Endothelial cell of umbilical vein (primary cell): Measurements from ENCODE around the gene EIF2S2. TPM values are rescaled to one million over a fixed set of nuclear protein-coding genes. Genes with fewer than 3 reads are reported as not detected.

ENCODE experiments used
- BruUV-seq: library from RNA; stranded (reverse); fragments of 400-500 nt; replicated peaks from 2 replicates; lab custom pipeline; 2021; lab: Mats Ljungman, UMichigan
- CTCF ChIA-PET: fragments of 300-600, 350-600 bp; sonication (Branson Sonifier 250); formaldehyde crosslinking; loops from one replicate; lab custom pipeline; 2021; ENCODE audit warnings: antibody characterized with exemption, inconsistent platforms; lab: Charles Lee
- POLR2A ChIA-PET: fragments of 300-600, 350-600 bp; sonication (Branson Sonifier 250); formaldehyde crosslinking; loops from one replicate; lab custom pipeline; 2021; ENCODE audit warnings: antibody characterized with exemption, inconsistent platforms; lab: Charles Lee
- DNase-seq: peaks from one replicate; pipeline ENCODE4 v3.0.0-alpha.2; 2011; ENCODE audit warnings: low read depth, low spot score
- FAIRE-seq: peaks from 2 replicates; lab custom pipeline; 2011; peaks lifted over from hg19 to GRCh38; lab: Jason Lieb, UNC
- H2AFZ ChIP-seq: 2 replicates; pipeline ENCODE4 v1.6.0; 2012; ENCODE audit warnings: low read depth, low read length, control low read depth, inconsistent platforms
- H3K27ac ChIP-seq: 2 replicates; pipeline ENCODE4 v1.5.1; 2011; ENCODE audit warnings: low read depth, mild to moderate bottlenecking, control low read depth, low read length, moderate library complexity; ENCODE audit not compliant: insufficient read depth
- H3K27me3 ChIP-seq, 2 experiments: 2 replicates each; pipeline versions ENCODE4 v1.6.0 to v1.6.1; 2011; ENCODE audit warnings: low read length in 2 of 2, mixed read lengths in 1 of 2; ENCODE audit not compliant: control insufficient read depth in 2 of 2, insufficient read depth in 2 of 2
- H3K36me3 ChIP-seq, 2 experiments: 2 replicates in 1 of 2; 3 replicates in 1 of 2; pipeline ENCODE4 v1.5.1; 2011; ENCODE audit warnings: low read length in 2 of 2, mild to moderate bottlenecking in 1 of 2, moderate library complexity in 1 of 2; ENCODE audit not compliant: control insufficient read depth in 2 of 2, insufficient read depth in 2 of 2; ENCODE audit errors: extremely low read depth in 1 of 2
- H3K4me1 ChIP-seq: 3 replicates; pipeline ENCODE4 v1.5.1; 2011; ENCODE audit warnings: mild to moderate bottlenecking, low read length; ENCODE audit not compliant: control insufficient read depth, insufficient read depth; ENCODE audit errors: extremely low read depth
- H3K4me2 ChIP-seq: 2 replicates; pipeline ENCODE4 v1.6.1; 2011; ENCODE audit warnings: low read length, control low read depth, mixed read lengths; ENCODE audit not compliant: insufficient read depth
- H3K4me3 ChIP-seq, 3 experiments: fragments of 200-600 bp in 1 of 3; sonication (generic), shearing (Covaris generic) in 1 of 3; replicated peaks in 1 of 3; 2 replicates each; pipeline ENCODE4 v1.5.1; 2011 to 2016; ENCODE audit warnings: control low read depth in 3 of 3, low read length in 3 of 3, mild to moderate bottlenecking in 2 of 3, inconsistent platforms in 1 of 3, low read depth in 1 of 3, moderate library complexity in 1 of 3; ENCODE audit not compliant: insufficient read depth in 1 of 3
- H3K79me2 ChIP-seq: 2 replicates; pipeline ENCODE4 v1.6.0; 2012; ENCODE audit warnings: low read length, inconsistent platforms; ENCODE audit not compliant: control insufficient read depth, insufficient read depth
- H3K9ac ChIP-seq: replicated peaks from 2 replicates; pipeline ENCODE3; 2011; ENCODE audit warnings: low read length, control low read depth; ENCODE audit not compliant: insufficient read depth; ENCODE audit errors: extremely low read depth
- H3K9me1 ChIP-seq: replicated peaks from 3 replicates; pipeline ENCODE4 v1.6.0; 2011; ENCODE audit warnings: mild to moderate bottlenecking, low read length; ENCODE audit not compliant: control insufficient read depth, insufficient read depth; ENCODE audit errors: extremely low read depth
- H3K9me3 ChIP-seq: replicated peaks from 2 replicates; pipeline ENCODE4 v1.5.1; 2012; ENCODE audit warnings: low read length, inconsistent platforms; ENCODE audit not compliant: control insufficient read depth, insufficient read depth
- H4K20me1 ChIP-seq: replicated peaks from 2 replicates; pipeline ENCODE3; 2011; ENCODE audit warnings: mild to moderate bottlenecking, low read length; ENCODE audit not compliant: control insufficient read depth, insufficient read depth; ENCODE audit errors: extremely low read depth
- CTCF ChIP-seq, 2 donors: IDR thresholded peaks; 1 replicate in 1 of 2; 2 replicates in 1 of 2; pipeline ENCODE4 v1.5.1; 2011; ENCODE audit warnings: low read length in 2 of 2, mild to moderate bottlenecking in 2 of 2, moderate library complexity in 2 of 2, control low read depth in 1 of 2, inconsistent platforms in 1 of 2, low read depth in 1 of 2; ENCODE audit not compliant: insufficient read depth in 1 of 2; ENCODE audit errors: extremely low read depth in 1 of 2
- EZH2 ChIP-seq: IDR thresholded peaks from 2 replicates; pipeline ENCODE4 v1.6.1; 2012; ENCODE audit warnings: borderline replicate concordance, low read depth, mild to moderate bottlenecking, moderate library complexity, low read length, inconsistent platforms; ENCODE audit not compliant: severe bottlenecking
- FOS ChIP-seq: IDR thresholded peaks from 2 replicates; pipeline ENCODE4 v1.6.1; 2011; ENCODE audit warnings: mild to moderate bottlenecking, low read length, moderate library complexity, borderline replicate concordance; ENCODE audit not compliant: insufficient read depth
- GATA2 ChIP-seq: IDR thresholded peaks from 2 replicates; pipeline ENCODE4 v1.7.0; 2011; ENCODE audit warnings: low read depth, mild to moderate bottlenecking, moderate library complexity, mixed read lengths, low read length; ENCODE audit not compliant: insufficient read length, insufficient read depth
- JUN ChIP-seq: IDR thresholded peaks from 2 replicates; pipeline ENCODE4 v1.6.1; 2011; ENCODE audit warnings: borderline replicate concordance, low read depth; ENCODE audit not compliant: insufficient read length, insufficient read depth
- MAX ChIP-seq: IDR thresholded peaks from 2 replicates; pipeline ENCODE4 v1.6.1; 2011; ENCODE audit not compliant: insufficient read depth, insufficient read length
- MYC ChIP-seq: IDR thresholded peaks from one replicate; pipeline ENCODE4 v1.6.1; 2011; ENCODE audit warnings: mild to moderate bottlenecking, low read depth, low read length
- POLR2A ChIP-seq: IDR thresholded peaks from 2 replicates; pipeline ENCODE4 v1.6.1; 2012; ENCODE audit warnings: low read depth, mild to moderate bottlenecking, control low read depth, low read length
- POLR2AphosphoS5 ChIP-seq: IDR thresholded peaks from 2 replicates; pipeline ENCODE4 v1.6.1; 2012; ENCODE audit warnings: low read depth, mild to moderate bottlenecking, control low read depth, low read length, moderate library complexity; ENCODE audit not compliant: insufficient read depth
- dilution Hi-C: fragments of 300-500 bp; cut with MboI; formaldehyde crosslinking; loops from one replicate; pipeline ENCODE4 v1.15.0; 2019; ENCODE audit warnings: low sequenced_read_pairs; ENCODE audit not compliant: extremely low pct_ligation_motif_present
- intact Hi-C: fragments of 100-400 bp; cut with micrococcal nuclease; formaldehyde crosslinking; loops from one replicate; pipeline ENCODE4 v1.10.0; 2022
- polyA plus RNA-seq, 4 experiments: library from polyadenylated mRNA; depleted of rRNA in 3 of 4; stranded (reverse) in 3 of 4; unstranded in 1 of 4; fragments of >200 nt; gene quantifications; 2 replicates each; pipeline versions ENCODE4 v1.2.1 to v1.2.3, GENCODE V29; 2011 to 2012; ENCODE audit warnings: missing spikeins in 1 of 4
- total RNA-seq: library from RNA; stranded (reverse); gene quantifications from 2 replicates; pipeline ENCODE4 v1.2.3, GENCODE V29; 2021

EIF2S2 gene
- total and polyA plus RNA-seq, 2 donors (not counting 3 experiments of a cell fraction or from before 2014, with no cell fraction given): 38.8 to 99.3 TPM

- intact Hi-C loops: no loop called here
- H3K4me1 ChIP-seq: no peaks in the 10 kb centered on the region
Observed at GRCh38 chr20:34079818-34080217, 32.2 kb downstream of the EIF2S2 start.

GRCh38 chr20:34078540-34078939, 33.5 kb downstream of the EIF2S2 start:
- H2AFZ ChIP-seq: no peak overlapping the region
- H3K27me3 ChIP-seq: no peaks in the 10 kb centered on the region
- no peaks in the 10 kb centered on the region for H3K4me1 ChIP-seq
- BruUV-seq: no TSS peak
- H3K9ac ChIP-seq: no peak overlapping the region
- TF ChIP-seq POLR2A: no peak
- no peak for TF ChIP-seq POLR2AphosphoS5
- no peak for TF ChIP-seq MAX
- TF ChIP-seq FOS: no peak
- TF ChIP-seq MYC: no peak
- no peak for TF ChIP-seq EZH2
- no peak for TF ChIP-seq JUN
- TF ChIP-seq GATA2: no peak
- no peak for TF ChIP-seq CTCF (IDR thresholded peaks at IDR 0.05; ENCODE audit: extremely low read depth in 1 of 2, insufficient read depth in 1 of 2, low read depth in 1 of 2, low read length in 2 of 2)
- CTCF ChIA-PET: interaction anchor here (1.3 kb wide), 1 partner anchor 216 kb away, joined by 5 read pairs; no protein-coding TSS in a partner anchor
- no peak overlapping the region for H3K27ac ChIP-seq
- H3K4me2 ChIP-seq: no peak overlapping the region
- no peak for FAIRE-seq
- peaks cover 3 to 43% of the 10 kb centered on the region in 2 experiments for H3K36me3 ChIP-seq
- DNase-seq: no peak
- H3K9me1 ChIP-seq: no peaks in the 10 kb centered on the region
- peaks cover 3% of the 10 kb centered on the region for H3K79me2 ChIP-seq
- intact Hi-C loops (no loop called here), dilution Hi-C loops (no loop called here)
- POLR2A ChIA-PET: no interaction called here
- H3K9me3 ChIP-seq: no peaks in the 10 kb centered on the region
- no peaks in the 10 kb centered on the region for H4K20me1 ChIP-seq
- no peak overlapping the region for H3K4me3 ChIP-seq

More at GRCh38 chr20:34079818-34080217, 32.2 kb downstream of the EIF2S2 start:
- H3K4me3 ChIP-seq: no peak overlapping the region
- no TSS peak for BruUV-seq
- no peaks in the 10 kb centered on the region for H4K20me1 ChIP-seq
- no peak overlapping the region for H3K27ac ChIP-seq
- H3K79me2 ChIP-seq: peaks cover 3% of the 10 kb centered on the region
- TF ChIP-seq MYC (no peak), CTCF (IDR thresholded peaks at IDR 0.05; ENCODE audit: extremely low read depth in 1 of 2, insufficient read depth in 1 of 2, low read depth in 1 of 2, low read length in 2 of 2) (no peak), FOS (no peak), POLR2A (no peak)
- DNase-seq (no peak), FAIRE-seq (no peak)
- dilution Hi-C loops: no loop called here
- H3K9me1 ChIP-seq: no peaks in the 10 kb centered on the region
- ChIA-PET CTCF (no interaction called here), POLR2A (no interaction called here)
- no peaks in the 10 kb centered on the region for H3K27me3 ChIP-seq
- no peak overlapping the region for H3K4me2 ChIP-seq
- peaks cover 3 to 39% of the 10 kb centered on the region in 2 experiments for H3K36me3 ChIP-seq
- no peak overlapping the region for H3K9ac ChIP-seq
- H2AFZ ChIP-seq: no peak overlapping the region
- no peaks in the 10 kb centered on the region for H3K9me3 ChIP-seq
